GM19468 (cell line): Measurements from ENCODE around the gene ELP4.
"Not testable (repeated sequence)": the region's sequence is repeated elsewhere in the genome, so short reads cannot be mapped to it uniquely, and the experiment has no call there.

Source experiments
- ATAC-seq: cut with Tn5 transposase; IDR thresholded peaks from one replicate; pipeline ENCODE4 v1.9.1; 2021; ENCODE audit warnings: mild to moderate bottlenecking, moderate library complexity, moderate number of reproducible peaks; ENCODE audit not compliant: unreplicated experiment; ENCODE audit errors: extremely low read depth

The ELP4 gene

DNA sequence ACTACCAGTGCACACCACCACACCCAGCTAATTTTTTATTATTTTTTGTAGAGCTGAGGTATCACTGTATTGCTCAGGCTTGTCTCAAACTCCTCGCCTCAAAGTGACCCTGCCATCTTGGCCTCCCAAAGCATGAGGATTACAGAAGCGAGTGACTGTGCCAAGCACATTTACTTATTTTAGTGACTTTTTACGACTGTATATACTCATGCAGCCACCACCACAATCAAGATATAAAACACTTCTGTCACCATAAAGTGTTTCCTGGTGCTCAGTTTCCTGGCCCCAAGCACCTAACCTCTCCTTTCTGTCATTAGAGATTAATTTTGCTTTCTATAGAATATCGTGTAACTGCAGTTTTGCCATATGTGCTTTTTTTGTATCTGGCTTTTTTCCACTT is 25.9 kb downstream of the ELP4 start:
- no peak for ATAC-seq

GRCh38 chr11:31542862-31543261 is 33.3 kb downstream of the ELP4 start:
- no peak for ATAC-seq

DNA sequence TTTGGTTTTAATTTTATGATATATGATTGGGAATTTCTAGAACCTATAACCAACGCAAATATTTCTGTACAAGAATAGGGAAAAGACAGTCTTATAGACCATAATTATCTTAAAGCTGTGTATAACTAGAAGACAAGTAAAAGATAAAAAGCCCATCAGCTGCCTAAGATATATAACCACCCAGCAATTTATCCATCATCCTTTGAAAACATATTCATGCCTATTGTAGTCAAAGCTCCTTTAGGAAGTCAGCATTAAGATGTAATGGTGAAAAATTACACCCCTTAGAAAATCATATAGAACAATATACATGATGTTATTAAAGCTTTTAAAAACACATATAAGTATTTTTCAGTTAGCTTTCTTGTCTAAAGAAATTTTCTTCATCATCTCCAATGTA is 46.4 kb downstream of the ELP4 start:
- ATAC-seq: no peak

DNA sequence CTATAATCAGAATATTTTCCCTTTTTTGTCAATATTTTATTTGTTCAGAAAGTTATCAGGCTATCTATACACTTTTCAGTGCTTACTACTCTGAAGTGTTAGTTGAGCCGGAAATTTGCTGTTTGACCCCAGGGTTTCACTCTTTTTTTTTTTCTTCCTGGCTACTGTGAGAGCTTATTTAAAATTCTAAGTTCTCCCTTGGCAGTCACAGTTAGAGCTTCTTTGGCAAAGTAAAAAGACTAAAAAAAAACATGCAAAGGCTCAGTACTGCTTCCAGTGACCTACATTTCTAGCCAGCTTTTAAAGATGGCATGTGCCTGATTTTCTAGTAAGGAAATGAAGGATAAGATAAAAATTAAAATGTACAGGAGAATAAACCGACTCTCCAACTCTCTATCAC is 48.4 kb downstream of the ELP4 start:
- ATAC-seq: no peak

GRCh38 chr11:31560842-31561476 is 51.4 kb downstream of the ELP4 start:
- ATAC-seq: no peak

GRCh38 chr11:31564517-31564916 is 55.0 kb downstream of the ELP4 start:
- not testable (repeated sequence) for ATAC-seq

DNA sequence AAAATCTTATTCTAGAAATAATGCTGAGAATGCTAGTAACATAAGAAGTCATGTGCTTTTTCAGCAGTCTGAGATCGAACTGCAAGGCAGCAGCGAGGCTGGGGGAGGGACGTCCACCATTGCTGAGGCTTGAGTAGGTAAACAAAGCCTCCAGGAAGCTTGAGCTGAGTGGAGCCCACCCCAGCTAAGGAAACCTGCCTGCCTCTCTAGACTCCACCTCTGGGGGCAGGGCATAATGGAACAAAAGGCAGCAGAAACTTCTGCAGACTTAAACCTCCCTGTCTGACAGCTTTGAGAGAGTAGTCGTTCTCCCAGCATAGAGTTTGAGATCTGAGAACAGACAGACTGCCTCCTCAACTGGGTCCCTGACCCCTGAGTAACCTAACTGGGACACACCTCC is 64.6 kb downstream of the ELP4 start:
- ATAC-seq: not testable (repeated sequence)

- ATAC-seq: not testable (repeated sequence)
Measured at GRCh38 chr11:31575764-31576163, 66.2 kb downstream of the ELP4 start.

- not testable (repeated sequence) for ATAC-seq
Measured at GRCh38 chr11:31579412-31579811, 69.8 kb downstream of the ELP4 start.

- ATAC-seq: no peak
Measured at GRCh38 chr11:31582697-31583096, 73.1 kb downstream of the ELP4 start.

- no peak for ATAC-seq
Measured at GRCh38 chr11:31598454-31598853, 88.9 kb downstream of the ELP4 start.

- ATAC-seq: no peak
Measured at GRCh38 chr11:31601635-31602282, 92.2 kb downstream of the ELP4 start.

DNA sequence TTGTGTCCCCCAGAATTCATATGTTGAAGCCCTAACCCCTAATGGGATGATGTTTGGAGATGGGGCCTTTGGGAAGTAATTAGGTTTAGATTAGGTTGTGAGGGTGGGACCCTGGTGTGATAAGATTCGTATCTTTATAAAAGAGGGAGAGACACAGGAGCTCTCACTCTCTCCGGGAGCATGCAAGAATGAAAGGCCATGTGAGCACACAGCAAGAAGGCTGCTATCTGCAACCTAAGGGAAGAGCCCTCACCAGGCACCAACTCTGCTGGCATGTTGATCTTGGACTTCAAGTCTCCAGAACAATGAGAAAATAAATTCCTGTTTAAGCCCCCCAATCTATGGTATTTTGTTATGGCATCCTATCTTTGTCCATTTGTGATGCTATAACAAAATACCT is 97.3 kb downstream of the ELP4 start:
- no peak for ATAC-seq

DNA sequence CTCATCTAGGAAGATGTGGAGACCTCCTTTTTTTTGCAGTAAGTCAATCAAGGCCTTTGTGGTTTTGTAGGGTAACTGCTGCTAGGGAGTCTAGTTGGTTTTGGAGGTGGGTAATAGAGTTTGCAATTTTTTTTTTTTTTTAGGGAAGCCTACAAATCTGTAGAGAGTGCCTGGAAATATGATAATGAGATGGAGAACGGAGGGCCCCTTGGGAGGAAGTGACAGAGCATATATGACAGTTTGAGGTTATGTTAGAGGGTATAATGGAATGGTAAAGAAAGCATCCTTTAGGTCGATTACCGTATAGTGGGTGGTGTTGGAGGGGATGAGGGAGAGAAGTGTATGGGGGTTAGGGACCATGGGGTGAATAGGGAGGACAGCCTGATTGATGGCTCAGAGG is 98.3 kb downstream of the ELP4 start:
- no peak for ATAC-seq

DNA sequence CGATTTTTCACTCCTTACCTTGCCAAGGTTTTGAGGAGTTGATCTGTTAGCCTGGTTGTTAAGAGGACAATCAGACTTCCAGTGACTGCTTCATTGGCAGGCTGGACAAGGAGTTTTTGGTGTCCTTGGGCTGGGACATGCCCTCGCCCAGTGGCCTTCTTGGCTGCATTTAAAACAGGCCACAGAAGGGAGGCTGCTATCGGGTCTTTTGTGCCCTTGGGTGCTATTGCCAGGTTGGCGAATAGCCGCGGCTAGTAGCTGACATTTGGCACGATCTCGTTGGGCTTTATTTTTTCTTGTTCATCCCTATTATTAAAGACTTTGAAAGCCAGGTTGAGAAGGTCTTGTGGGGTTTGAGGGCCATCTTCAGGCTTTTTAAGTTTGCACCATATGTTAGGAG is 99.4 kb downstream of the ELP4 start:
- no peak for ATAC-seq

- ATAC-seq: no peak
Measured at GRCh38 chr11:31610544-31610943, 101.0 kb downstream of the ELP4 start.

GRCh38 chr11:31617246-31617645 is 107.7 kb downstream of the ELP4 start:
- ATAC-seq: no peak

GRCh38 chr11:31619980-31620379 is 110.4 kb downstream of the ELP4 start:
- no peak for ATAC-seq

- ATAC-seq: no peak
Measured at GRCh38 chr11:31620434-31620833, 110.9 kb downstream of the ELP4 start.

- ATAC-seq: no peak
Measured at GRCh38 chr11:31625868-31626267, 116.3 kb downstream of the ELP4 start.

DNA sequence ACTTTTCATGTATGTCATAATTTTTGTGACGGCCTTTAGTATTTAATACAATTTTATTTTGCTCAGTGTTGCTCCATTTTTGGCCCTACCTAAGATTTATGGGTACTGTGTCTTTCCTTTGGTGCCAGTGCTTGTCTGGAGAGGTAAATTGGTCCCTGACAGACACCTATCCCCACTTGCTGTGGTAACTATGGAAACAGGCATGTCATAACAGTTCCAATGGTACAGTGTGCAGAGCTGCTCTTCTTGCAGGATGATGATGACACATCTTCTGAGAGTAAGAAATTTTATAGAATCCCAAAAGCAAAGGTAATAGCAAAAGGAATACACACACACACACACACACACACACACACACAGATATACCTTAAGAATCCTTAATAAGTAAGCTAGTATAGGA is 118.5 kb downstream of the ELP4 start:
- no peak for ATAC-seq

DNA sequence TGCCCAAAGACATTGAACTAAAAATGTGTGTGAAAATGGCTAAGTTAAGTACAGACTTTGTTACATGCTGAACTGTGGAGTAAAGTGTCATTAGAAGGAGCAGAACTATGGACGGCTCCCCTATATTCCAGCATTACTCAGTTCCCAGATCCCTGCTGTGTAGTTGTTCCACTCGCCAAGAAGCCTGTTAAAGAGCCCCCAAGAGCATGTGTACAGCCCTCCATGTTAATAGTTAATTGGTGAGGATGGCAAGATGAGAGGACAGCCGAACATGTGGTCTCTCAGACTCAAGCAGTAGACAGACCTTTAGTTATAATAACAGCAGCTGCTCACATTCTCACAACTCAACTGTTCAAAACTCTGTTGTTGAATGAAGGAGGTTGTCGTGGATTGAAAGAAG is 127.4 kb downstream of the ELP4 start:
- no peak for ATAC-seq
